HEK293T (cell line): ENCODE measurements around the gene MEF2D.

ENCODE experiments used
- BHLHE40 ChIP-seq: fragments of 450-650 bp; IDR thresholded peaks from 2 replicates; pipeline ENCODE4 v1.6.1; 2016; ENCODE audit warnings: mild to moderate bottlenecking, moderate library complexity, borderline replicate concordance
- CTBP1 ChIP-seq: fragments of 450-650 bp; IDR thresholded peaks from 2 replicates; pipeline ENCODE4 v1.6.1; 2016; ENCODE audit warnings: borderline replicate concordance
- ELF4 ChIP-seq: fragments of 450-650 bp; IDR thresholded peaks from 2 replicates; pipeline ENCODE4 v1.6.1; 2017; ENCODE audit warnings: antibody characterized with exemption
- FOXM1 ChIP-seq: fragments of 450-650 bp; IDR thresholded peaks from 2 replicates; pipeline ENCODE4 v1.6.1; 2017; ENCODE audit warnings: mild to moderate bottlenecking, borderline replicate concordance

DNA sequence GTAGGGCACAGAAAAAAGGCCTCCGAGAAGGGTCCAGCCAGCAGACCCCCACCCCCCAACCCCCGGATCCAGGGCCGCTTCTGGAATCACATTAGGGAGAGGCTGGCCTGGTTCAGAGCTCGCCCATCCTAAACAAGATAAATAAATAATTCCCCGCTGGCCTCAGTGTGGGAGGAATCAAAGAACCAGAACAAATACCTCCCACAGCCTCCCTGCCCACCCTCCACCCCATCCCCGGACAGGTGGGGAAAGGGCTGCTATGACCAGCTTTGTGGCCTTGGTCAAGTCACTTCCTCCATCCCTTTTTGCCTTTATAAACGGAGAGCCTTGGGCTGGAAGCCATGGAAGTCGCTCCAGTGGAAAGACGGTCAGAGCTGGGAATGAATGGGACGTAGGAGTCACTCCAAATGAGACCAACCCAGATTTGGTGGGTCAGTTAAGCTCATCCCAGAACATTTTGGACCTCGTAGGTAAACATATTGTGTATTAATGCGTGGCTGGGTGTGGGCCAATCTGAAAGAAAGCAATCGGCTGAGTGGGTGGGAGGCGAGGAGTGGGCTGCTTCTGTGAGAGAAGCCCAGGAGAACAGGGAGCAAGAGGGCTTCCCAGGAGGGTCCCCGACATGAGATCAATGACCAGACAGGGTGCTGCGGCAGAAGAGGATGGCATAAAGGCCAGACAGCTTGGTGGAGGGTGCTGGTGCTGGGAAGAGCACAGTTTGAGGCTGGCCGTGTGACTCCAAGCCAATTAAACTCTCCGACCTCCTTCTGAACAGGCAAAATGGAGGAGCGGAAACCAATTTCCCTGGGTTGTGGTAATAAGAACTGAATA, 63.3 kb downstream of the MEF2D start:
- TF ChIP-seq FOXM1 (no peak), ELF4 (no peak), CTBP1 (no peak), BHLHE40 (no peak)
